ENCODE measurements around the gene PHACTR3. TPM values are rescaled to one million over a fixed set of nuclear protein-coding genes. Genes with fewer than 3 reads are reported as not detected.

The PHACTR3 gene
- total RNA-seq, 1 donor from 2014 or later, result 2.1 TPM

DNA sequence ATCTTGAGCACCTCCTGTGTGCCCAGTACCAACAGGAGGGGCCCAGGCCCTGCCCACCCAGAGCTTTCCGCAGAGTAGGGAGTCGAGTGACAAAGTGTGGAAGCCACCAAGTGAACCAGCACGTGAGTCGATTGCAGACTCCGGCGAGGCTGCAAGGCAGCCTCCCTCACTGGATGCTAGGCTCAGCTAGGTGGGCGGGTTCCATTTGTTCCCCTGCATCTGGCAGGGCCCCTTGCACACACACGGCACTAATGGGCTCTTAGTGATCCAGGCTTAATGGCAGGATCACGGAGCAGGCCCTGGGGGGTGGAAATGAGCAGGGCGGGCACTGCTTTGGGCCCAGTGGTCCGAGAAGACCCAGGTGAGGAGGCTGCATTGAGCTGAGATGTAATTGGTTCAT lies 140.4 kb downstream of the PHACTR3 start:
- no peak for DNase-seq (ENCODE audit: extremely low spot score, unreplicated experiment)
- no peaks in the 10 kb centered on the region for H3K4me1 Mint-ChIP-seq (ENCODE audit: unreplicated experiment)
- TF ChIP-seq, protein P1, sequence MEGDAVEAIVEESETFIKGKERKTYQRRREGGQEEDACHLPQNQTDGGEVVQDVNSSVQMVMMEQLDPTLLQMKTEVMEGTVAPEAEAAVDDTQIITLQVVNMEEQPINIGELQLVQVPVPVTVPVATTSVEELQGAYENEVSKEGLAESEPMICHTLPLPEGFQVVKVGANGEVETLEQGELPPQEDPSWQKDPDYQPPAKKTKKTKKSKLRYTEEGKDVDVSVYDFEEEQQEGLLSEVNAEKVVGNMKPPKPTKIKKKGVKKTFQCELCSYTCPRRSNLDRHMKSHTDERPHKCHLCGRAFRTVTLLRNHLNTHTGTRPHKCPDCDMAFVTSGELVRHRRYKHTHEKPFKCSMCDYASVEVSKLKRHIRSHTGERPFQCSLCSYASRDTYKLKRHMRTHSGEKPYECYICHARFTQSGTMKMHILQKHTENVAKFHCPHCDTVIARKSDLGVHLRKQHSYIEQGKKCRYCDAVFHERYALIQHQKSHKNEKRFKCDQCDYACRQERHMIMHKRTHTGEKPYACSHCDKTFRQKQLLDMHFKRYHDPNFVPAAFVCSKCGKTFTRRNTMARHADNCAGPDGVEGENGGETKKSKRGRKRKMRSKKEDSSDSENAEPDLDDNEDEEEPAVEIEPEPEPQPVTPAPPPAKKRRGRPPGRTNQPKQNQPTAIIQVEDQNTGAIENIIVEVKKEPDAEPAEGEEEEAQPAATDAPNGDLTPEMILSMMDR (conservative IDR thresholded peaks at IDR 0.05), result no peak
- peaks cover 28% of the 10 kb centered on the region for H3K27me3 Mint-ChIP-seq
- no peak overlapping the region for H3K27ac Mint-ChIP-seq
- H3K9me3 Mint-ChIP-seq, result no peaks in the 10 kb centered on the region
- H3K36me3 Mint-ChIP-seq, result no peaks in the 10 kb centered on the region
- H3K4me3 Mint-ChIP-seq, result no peak overlapping the region

DNA sequence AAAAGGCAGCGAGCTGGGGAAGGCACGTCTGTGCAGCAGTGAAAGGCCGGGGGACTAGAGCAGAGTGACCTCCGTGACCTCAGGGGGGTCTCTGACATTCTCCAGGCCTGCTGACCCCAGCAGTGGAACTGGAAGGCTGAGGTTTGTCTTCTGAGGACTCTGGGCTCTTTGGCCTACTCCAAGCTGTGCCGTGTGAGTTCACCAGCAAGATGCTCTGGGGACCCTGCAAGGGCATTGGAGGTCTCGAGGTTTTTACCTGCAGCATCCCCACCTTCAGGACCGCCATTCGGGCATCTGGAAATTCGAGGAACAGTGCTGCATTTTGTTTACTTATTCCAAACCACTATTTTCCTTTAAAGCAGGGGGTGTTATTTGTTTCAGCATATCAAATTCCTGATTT lies 140.9 kb downstream of the PHACTR3 start:
- Mint-ChIP-seq H3K4me3 (no peak overlapping the region), H3K9me3 (no peaks in the 10 kb centered on the region), H3K4me1 (ENCODE audit: unreplicated experiment) (no peaks in the 10 kb centered on the region), H3K27me3 (peaks cover 32% of the 10 kb centered on the region), H3K27ac (no peak overlapping the region), H3K36me3 (no peaks in the 10 kb centered on the region)
- DNase-seq (ENCODE audit: extremely low spot score, unreplicated experiment), result no peak
- TF ChIP-seq, protein P1 (conservative IDR thresholded peaks at IDR 0.05), result no peak

DNA sequence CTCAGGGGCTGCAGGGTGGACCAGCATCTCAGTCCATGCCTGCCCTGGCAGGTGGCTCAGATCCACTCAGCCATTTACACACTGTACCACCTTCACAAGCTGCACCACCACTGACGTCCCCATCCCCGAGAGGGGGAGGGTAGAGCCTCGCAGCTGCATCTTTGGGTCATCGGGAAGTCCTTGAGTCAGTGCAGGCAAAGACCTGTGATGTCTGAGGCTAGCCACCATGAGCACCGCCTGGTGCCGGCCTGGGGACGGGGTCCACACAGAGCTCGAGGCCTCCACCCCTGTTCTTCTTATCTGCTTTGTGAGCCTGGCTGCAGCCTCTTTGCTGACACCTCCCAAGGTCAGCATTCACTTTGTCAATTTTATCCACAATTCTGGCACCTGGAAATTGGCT lies 141.4 kb downstream of the PHACTR3 start:
- Mint-ChIP-seq H3K27ac (no peak overlapping the region), H3K4me3 (no peak overlapping the region), H3K36me3 (no peaks in the 10 kb centered on the region), H3K9me3 (no peaks in the 10 kb centered on the region), H3K4me1 (ENCODE audit: unreplicated experiment) (no peaks in the 10 kb centered on the region), H3K27me3 (peaks cover 37% of the 10 kb centered on the region)
- DNase-seq (ENCODE audit: extremely low spot score, unreplicated experiment), result no peak
- TF ChIP-seq, protein P1 (conservative IDR thresholded peaks at IDR 0.05), result no peak

DNA sequence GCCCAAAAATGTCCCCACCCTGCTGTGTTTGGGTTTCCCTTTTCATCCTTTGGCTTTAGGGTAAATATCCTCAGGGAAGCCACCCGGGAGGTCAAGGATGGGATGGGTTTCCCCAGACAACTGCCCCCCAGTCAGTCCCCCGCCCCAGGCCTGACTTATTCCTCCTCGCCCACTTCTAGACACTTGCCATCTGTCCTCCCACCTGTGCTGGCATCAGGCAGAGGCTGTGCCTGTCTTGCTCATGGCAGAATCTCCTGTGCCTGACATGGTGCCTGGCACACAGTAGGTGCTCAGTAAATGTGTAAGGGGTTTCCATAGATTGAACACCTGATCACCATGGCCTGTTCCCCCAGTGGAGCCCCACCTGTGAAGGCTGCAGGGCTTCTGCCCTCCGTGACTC lies 141.8 kb downstream of the PHACTR3 start:
- no peak overlapping the region for H3K27ac Mint-ChIP-seq
- H3K4me3 Mint-ChIP-seq, result no peak overlapping the region
- no peak for DNase-seq (ENCODE audit: extremely low spot score, unreplicated experiment)
- TF ChIP-seq, protein P1 (conservative IDR thresholded peaks at IDR 0.05), result no peak
- H3K36me3 Mint-ChIP-seq, result no peaks in the 10 kb centered on the region
- peaks cover 42% of the 10 kb centered on the region for H3K27me3 Mint-ChIP-seq
- H3K4me1 Mint-ChIP-seq (ENCODE audit: unreplicated experiment), result no peaks in the 10 kb centered on the region
- no peaks in the 10 kb centered on the region for H3K9me3 Mint-ChIP-seq

DNA sequence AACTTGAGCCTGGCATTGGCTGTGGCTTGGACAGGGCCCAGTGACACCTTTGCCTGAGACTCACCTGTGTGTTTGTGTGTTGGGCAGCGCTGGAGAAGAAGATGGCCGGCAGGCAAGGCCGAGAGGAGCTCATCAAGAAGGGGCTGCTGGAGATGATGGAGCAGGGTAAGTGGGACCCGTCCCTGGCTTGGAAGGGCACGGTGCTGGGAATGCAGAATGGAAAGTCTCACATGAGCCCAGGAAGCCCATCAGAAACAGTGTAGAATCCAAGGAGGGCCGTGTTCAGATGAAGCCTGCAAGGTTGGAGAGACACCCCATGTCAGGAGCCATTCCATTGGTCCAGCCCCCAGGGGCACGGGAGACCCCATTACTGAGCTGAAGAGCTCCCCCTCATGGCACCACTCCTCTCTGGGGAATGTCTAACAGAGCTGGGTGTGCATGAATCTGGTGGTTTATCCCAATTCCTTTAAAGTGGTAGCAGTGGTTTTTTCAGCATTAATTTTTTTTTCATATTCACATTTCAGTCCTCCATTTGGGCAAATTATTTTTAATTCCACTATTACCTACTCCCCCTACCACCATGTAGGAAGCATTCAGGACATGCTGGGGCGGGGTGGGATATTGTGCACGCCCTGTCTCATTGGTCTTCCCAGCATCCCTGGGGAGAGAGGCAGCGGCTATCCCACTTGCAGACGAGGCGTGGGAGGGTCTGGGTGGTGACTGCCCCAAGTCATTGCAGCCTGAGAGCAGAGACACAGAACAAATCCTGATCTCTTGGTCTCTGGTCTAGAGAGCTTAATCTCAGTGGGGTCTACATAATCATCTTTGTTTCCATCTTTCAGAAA lies 143.6 kb downstream of the PHACTR3 start:
- no peak overlapping the region for H3K27ac Mint-ChIP-seq
- H3K36me3 Mint-ChIP-seq, result no peaks in the 10 kb centered on the region
- H3K4me3 Mint-ChIP-seq, result no peak overlapping the region
- H3K9me3 Mint-ChIP-seq, result no peaks in the 10 kb centered on the region
- peaks cover 48% of the 10 kb centered on the region for H3K27me3 Mint-ChIP-seq
- no peaks in the 10 kb centered on the region for H3K4me1 Mint-ChIP-seq (ENCODE audit: unreplicated experiment)
- TF ChIP-seq, protein P1 (conservative IDR thresholded peaks at IDR 0.05), result no peak
- no peak for DNase-seq (ENCODE audit: extremely low spot score, unreplicated experiment)
